ENCODE measurements around the gene PITPNB. TPM values are rescaled to one million over a fixed set of nuclear protein-coding genes. Genes with fewer than 3 reads are reported as not detected.

PITPNB gene
- total and polyA plus RNA-seq, 4 donors, result 50.7 to 162 (median 102) TPM

DNA sequence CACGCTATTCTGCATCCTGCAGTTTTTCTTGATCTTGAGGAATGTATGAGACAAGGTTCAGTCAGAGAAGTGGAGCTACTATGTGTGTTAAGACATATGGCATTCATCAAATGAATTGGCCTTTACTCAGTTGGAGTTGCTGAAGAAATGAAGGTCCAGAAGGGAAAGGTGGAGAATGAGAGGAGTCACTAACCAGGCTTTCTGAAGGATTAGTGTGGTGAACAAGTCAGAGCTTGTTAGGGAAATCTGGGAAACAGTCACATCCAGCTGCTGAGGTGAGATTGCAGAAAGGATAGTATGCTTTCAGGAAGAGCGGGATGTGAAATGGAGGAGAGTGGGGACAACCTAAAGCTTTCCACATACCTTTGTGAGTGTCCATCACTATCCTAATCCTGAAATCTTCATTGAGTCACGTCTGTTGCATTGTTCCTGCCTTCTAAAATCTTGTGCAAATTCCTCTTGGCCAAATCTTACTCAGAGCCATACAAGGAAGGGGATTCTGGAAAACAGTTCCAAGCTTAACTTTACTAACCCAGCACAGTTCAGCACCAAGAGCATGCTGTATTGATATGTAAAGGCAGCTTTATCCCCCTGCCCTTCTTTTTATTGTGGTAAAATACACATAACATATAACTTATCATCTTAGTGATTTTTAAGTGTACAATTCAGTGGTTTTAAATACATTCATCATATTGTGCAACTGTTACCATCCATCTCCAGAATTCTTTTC lies 11.4 kb upstream of the PITPNB start:
- H3K4me1 ChIP-seq (ENCODE audit: control insufficient read depth in 1 of 2, insufficient read depth in 2 of 2, low read length in 2 of 2), result no peaks in the 10 kb centered on the region
- 68 to 77% methylated on average over 3 of the region's 3 CpGs for WGBS, 2 donors
- intact Hi-C loops (cut with DNase I), result no loop called here
- no peaks in the 10 kb centered on the region for H3K9me3 ChIP-seq (ENCODE audit: control insufficient read depth, low read length)
- no peak overlapping the region for H3K27ac ChIP-seq (ENCODE audit: low read depth in 1 of 2, low read length in 2 of 2)
- no peak for ATAC-seq (ENCODE audit: low FRiP score)
- H3K27me3 ChIP-seq (ENCODE audit: control insufficient read depth in 1 of 2, insufficient read depth in 2 of 2, low read length in 1 of 2), result no peaks in the 10 kb centered on the region
- H3K4me3 ChIP-seq (ENCODE audit: low read length in 2 of 2), result no peak overlapping the region
- DNase-seq, result no peak
- no peaks in the 10 kb centered on the region for H3K36me3 ChIP-seq (ENCODE audit: control insufficient read depth in 1 of 2, insufficient read depth in 2 of 2, low read length in 1 of 2)

DNA sequence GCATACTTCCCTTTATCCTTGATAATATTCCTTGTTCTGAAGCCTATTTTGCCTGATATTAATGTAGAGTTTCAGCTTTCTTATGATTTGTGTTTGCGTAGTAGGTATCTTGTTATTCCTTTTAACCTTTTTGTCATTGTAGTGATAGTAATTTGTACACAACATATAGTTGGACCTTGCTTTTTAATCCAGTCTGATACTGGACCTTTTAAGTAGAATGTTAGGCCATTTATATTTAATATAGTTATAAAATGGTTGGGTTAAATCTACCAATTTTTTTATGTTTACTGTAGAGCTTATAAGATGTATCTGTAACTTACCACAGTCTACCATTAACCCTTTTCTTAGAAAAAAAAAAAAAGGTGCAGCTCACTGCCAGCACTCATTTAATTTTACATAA lies 8.6 kb upstream of the PITPNB start:
- intact Hi-C loops (cut with DNase I), result no loop called here
- Histone ChIP-seq H3K27me3 (ENCODE audit: control insufficient read depth in 1 of 2, insufficient read depth in 2 of 2, low read length in 1 of 2) (no peaks in the 10 kb centered on the region), H3K27ac (ENCODE audit: low read depth in 1 of 2, low read length in 2 of 2) (no peak overlapping the region), H3K9me3 (ENCODE audit: control insufficient read depth, low read length) (no peaks in the 10 kb centered on the region), H3K4me3 (ENCODE audit: low read length in 2 of 2) (no peak overlapping the region), H3K4me1 (ENCODE audit: control insufficient read depth in 1 of 2, insufficient read depth in 2 of 2, low read length in 2 of 2) (no peaks in the 10 kb centered on the region), H3K36me3 (ENCODE audit: control insufficient read depth in 1 of 2, insufficient read depth in 2 of 2, low read length in 1 of 2) (no peaks in the 10 kb centered on the region)
- 55 to 99% methylated on average over 1 of the region's 1 CpG for WGBS, 2 donors
- no peak for ATAC-seq (ENCODE audit: low FRiP score)
- DNase-seq, result no peak

DNA sequence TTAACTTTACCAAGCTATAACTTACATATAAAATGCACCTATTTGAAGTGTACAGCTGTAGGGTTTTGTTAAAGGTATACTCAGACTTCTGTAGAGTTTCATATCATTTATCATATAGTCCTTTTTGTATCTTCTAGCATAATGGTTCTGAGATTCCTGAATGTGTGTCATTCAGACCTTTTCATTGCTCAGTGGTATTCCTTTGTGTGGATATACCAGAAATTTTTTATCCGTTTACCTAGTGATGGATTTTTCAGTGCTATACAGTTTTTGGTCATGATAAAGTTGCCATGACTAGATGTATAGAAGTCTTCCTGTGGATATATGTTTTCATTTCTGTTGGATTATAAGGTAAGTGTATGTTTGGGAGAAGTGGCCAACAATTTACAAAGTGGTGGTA lies 6.3 kb upstream of the PITPNB start:
- Histone ChIP-seq H3K9me3 (ENCODE audit: control insufficient read depth, low read length) (no peaks in the 10 kb centered on the region), H3K27me3 (ENCODE audit: control insufficient read depth in 1 of 2, insufficient read depth in 2 of 2, low read length in 1 of 2) (no peaks in the 10 kb centered on the region), H3K4me3 (ENCODE audit: low read length in 2 of 2) (no peak overlapping the region), H3K27ac (ENCODE audit: low read depth in 1 of 2, low read length in 2 of 2) (no peak overlapping the region), H3K36me3 (ENCODE audit: control insufficient read depth in 1 of 2, insufficient read depth in 2 of 2, low read length in 1 of 2) (no peaks in the 10 kb centered on the region), H3K4me1 (ENCODE audit: control insufficient read depth in 1 of 2, insufficient read depth in 2 of 2, low read length in 2 of 2) (peaks cover 0 to 3% of the 10 kb centered on the region in 2 donors)
- DNase-seq (no peak), ATAC-seq (ENCODE audit: low FRiP score) (no peak)
- 95 to 97% methylated on average over 1 of the region's 1 CpG for WGBS, 2 donors
- intact Hi-C loops (cut with DNase I), result no loop called here

DNA sequence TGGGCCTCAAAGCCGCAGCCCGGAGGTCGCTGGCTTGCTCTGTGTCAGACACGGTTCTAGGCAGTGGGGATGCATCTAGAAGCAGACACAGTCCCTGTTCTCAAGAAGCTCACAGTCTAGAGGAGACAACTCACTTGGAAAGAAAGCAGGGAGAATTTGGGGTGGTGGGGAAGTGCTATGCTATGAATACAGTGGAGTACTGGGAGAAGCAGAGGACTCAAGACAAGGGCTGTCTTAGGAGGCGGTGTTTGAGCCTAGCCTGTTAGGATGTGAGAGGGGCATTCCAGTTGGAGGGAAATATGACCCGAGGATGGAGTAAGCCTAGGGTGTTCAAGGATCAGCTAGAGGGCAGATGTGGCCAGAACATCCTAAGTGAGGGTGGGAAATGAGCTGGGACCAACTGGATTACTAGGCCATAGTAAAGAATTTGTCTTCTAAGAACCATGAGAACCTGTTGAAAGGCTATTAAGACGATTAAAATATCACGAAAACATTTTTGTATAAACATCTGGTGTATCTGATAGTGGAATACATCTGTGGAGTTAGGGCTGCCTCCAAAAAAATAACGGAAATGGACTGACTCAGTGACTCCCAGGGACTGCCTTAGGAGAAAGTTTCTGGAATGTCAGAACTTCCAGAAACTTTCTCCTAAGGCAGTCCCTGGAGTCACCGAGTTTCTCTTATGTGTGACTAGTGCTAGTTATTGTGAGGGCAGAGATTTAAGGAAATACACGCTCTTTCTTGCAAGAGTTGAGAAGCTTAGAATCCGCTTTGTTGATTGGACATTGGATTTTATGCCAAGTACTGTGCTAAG lies 1.1 kb upstream of the PITPNB start:
- Histone ChIP-seq H3K27ac (ENCODE audit: low read depth in 1 of 2, low read length in 2 of 2) (peak overlapping the region; percentile 86 to 100), H3K4me3 (ENCODE audit: low read length in 2 of 2) (peak overlapping the region; percentile 32 to 65), H3K27me3 (ENCODE audit: control insufficient read depth in 1 of 2, insufficient read depth in 2 of 2, low read length in 1 of 2) (no peaks in the 10 kb centered on the region), H3K9me3 (ENCODE audit: control insufficient read depth, low read length) (no peaks in the 10 kb centered on the region), H3K4me1 (ENCODE audit: control insufficient read depth in 1 of 2, insufficient read depth in 2 of 2, low read length in 2 of 2) (peaks cover 2 to 3% of the 10 kb centered on the region in 2 donors), H3K36me3 (ENCODE audit: control insufficient read depth in 1 of 2, insufficient read depth in 2 of 2, low read length in 1 of 2) (no peaks in the 10 kb centered on the region)
- intact Hi-C loops (cut with DNase I), result loop anchor here (2.0 to 5.0 kb wide), 2 partner anchors 33 to 38 kb away; no protein-coding TSS in a partner anchor
- 5 to 7% methylated on average over 12 of the region's 12 CpGs for WGBS, 2 donors
- DNase-seq, result no peak
- ATAC-seq (ENCODE audit: low FRiP score), result peak; percentile 79

DNA sequence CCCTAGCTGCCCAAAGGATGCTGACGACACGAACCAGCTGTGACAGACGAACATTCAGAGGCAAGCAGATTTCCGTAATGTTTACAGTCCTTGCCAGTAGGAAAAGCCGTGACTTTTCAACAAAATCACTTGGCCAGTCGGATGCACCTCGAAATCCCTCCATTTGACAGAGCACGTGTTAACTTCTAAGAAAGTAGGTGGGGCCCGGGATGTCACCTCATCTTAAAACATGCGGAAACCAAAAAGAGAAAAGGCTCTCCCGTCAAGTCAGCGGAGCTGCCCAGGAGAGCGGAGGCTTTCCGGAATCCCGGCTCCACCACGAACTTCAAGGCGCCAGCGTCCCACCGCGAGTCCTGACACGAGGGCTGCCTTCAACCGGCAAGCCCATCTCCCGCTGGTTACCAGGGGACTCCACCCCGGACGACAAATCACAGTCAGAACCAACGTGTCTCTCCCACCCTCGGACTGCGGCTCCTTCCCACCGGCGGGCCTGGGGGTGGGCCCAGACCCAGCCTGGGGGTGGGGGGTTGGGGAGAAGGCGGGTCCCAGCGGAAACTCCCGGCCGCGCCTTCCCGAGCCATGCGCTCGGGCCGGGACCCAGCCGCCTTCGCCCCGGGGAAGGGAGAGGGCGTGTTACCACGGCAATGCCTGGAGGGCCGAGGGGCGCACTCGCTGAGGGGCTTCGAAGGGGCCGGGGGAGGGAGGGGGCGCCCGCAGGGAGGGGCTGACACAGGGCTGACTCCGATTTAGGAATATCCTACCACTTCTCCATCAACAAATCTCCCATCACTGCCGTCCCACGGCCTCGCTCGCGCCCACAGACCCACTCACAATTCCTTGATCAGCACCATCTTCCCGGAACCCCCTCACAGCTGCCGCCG lies 475 bp downstream of the PITPNB start:
- Histone ChIP-seq H3K4me3 (ENCODE audit: low read length in 2 of 2) (peak overlapping the region; percentile 28 to 74), H3K4me1 (ENCODE audit: control insufficient read depth in 1 of 2, insufficient read depth in 2 of 2, low read length in 2 of 2) (peaks cover 2 to 9% of the 10 kb centered on the region in 2 donors), H3K36me3 (ENCODE audit: control insufficient read depth in 1 of 2, insufficient read depth in 2 of 2, low read length in 1 of 2) (no peaks in the 10 kb centered on the region), H3K9me3 (ENCODE audit: control insufficient read depth, low read length) (no peaks in the 10 kb centered on the region), H3K27me3 (ENCODE audit: control insufficient read depth in 1 of 2, insufficient read depth in 2 of 2, low read length in 1 of 2) (no peaks in the 10 kb centered on the region), H3K27ac (ENCODE audit: low read depth in 1 of 2, low read length in 2 of 2) (peak overlapping the region in 1 of 2 donors; percentile 24)
- ATAC-seq (ENCODE audit: low FRiP score) (peak; percentile 80), DNase-seq (peak; percentile 64 to 84)
- WGBS, 2 donors, result 1% methylated on average over 44 to 60 of the region's 60 CpGs
- intact Hi-C loops (cut with DNase I), result loop anchor here (2.0 to 5.0 kb wide), 2 partner anchors 32 to 36 kb away; no protein-coding TSS in a partner anchor

DNA sequence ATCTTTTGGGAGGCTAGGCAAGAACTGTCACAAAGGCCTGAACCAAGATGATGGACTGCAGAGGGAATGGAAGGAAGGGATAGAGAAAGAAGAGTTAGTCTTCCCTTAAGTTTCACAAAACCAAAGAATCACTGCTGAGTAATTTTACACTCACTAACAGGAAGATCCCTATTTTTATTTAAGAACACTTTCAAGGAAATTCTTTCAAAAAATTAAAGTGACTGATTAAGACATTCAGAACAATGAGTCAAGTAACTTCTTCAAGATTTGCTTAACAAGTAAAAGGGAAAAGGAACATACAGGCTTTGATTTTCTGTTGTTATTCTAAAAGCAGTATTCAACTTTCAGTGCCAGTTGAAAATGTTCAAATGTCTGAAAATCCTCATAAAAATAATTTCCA lies 3.1 kb downstream of the PITPNB start:
- intact Hi-C loops (cut with DNase I), result loop anchor here in 1 of 2 donors (5.0 kb wide), 1 partner anchor 34 kb away; no protein-coding TSS in a partner anchor

DNA sequence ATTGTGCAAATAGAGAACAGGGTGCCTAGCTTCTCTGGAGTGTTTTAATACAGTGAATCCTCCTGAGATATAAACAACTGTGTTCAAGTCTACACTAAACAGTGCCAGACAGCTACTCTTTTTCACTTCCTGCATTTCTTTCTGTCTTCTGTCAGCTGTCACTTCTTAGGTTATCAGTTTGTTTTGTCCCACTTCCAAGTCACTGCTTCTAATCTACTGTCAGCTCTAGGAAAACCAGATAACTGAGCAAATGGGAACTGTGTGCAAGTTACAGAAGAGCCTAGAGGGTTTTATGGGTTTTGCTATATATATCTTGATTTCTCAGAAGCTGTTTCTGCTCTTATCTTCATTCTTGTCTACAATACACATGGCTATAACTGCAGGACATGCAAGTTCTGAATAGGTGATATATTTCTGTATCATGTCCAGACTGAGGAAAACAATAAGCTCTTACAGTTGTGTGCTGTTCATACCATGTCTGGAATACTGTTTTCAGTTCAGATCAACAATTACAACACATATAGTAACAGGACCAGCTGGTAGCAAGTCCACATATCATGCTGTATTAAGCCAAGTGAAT lies 5.8 kb downstream of the PITPNB start:
- H3K36me3 ChIP-seq (ENCODE audit: control insufficient read depth in 1 of 2, insufficient read depth in 2 of 2, low read length in 1 of 2), result no peaks in the 10 kb centered on the region
- peak overlapping the region in 1 of 2 donors; percentile 10 for H3K4me3 ChIP-seq (ENCODE audit: low read length in 2 of 2)
- DNase-seq (no peak), ATAC-seq (ENCODE audit: low FRiP score) (no peak)
- peaks cover 5 to 13% of the 10 kb centered on the region in 2 donors for H3K4me1 ChIP-seq (ENCODE audit: control insufficient read depth in 1 of 2, insufficient read depth in 2 of 2, low read length in 2 of 2)
- H3K27me3 ChIP-seq (ENCODE audit: control insufficient read depth in 1 of 2, insufficient read depth in 2 of 2, low read length in 1 of 2), result no peaks in the 10 kb centered on the region
- H3K27ac ChIP-seq (ENCODE audit: low read depth in 1 of 2, low read length in 2 of 2), result peak overlapping the region in 1 of 2 donors; percentile 29
- H3K9me3 ChIP-seq (ENCODE audit: control insufficient read depth, low read length), result no peaks in the 10 kb centered on the region
- intact Hi-C loops (cut with DNase I), result no loop called here

More for the DNA sequence above, 3.1 kb downstream of the PITPNB start:
- Histone ChIP-seq H3K36me3 (ENCODE audit: control insufficient read depth in 1 of 2, insufficient read depth in 2 of 2, low read length in 1 of 2) (no peaks in the 10 kb centered on the region), H3K9me3 (ENCODE audit: control insufficient read depth, low read length) (no peaks in the 10 kb centered on the region), H3K4me3 (ENCODE audit: low read length in 2 of 2) (no peak overlapping the region), H3K4me1 (ENCODE audit: control insufficient read depth in 1 of 2, insufficient read depth in 2 of 2, low read length in 2 of 2) (peaks cover 5 to 13% of the 10 kb centered on the region in 2 donors), H3K27ac (ENCODE audit: low read depth in 1 of 2, low read length in 2 of 2) (no peak overlapping the region), H3K27me3 (ENCODE audit: control insufficient read depth in 1 of 2, insufficient read depth in 2 of 2, low read length in 1 of 2) (no peaks in the 10 kb centered on the region)
- no peak for ATAC-seq (ENCODE audit: low FRiP score)
- no peak for DNase-seq

DNA sequence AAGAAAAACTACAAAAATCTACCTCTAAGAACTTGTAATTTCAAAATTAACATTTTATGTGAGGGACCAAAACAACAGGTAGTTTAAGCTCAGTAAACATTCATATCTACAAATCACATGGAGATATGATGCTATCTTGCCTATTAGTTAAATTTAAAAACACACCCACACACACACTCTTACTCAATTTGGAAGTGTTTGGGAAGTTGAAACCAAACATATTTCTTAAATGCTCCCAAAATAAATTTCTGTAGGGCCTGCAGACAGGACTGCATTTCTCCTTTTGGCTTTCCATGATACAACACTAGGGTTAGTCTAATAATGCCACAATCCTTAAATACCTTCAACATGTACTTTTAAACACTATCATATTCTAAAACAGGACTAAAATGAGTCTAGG lies 7.0 kb downstream of the PITPNB start:
- peaks cover 7 to 15% of the 10 kb centered on the region in 2 donors for H3K4me1 ChIP-seq (ENCODE audit: control insufficient read depth in 1 of 2, insufficient read depth in 2 of 2, low read length in 2 of 2)
- no peaks in the 10 kb centered on the region for H3K36me3 ChIP-seq (ENCODE audit: control insufficient read depth in 1 of 2, insufficient read depth in 2 of 2, low read length in 1 of 2)
- no peak for DNase-seq
- no peaks in the 10 kb centered on the region for H3K9me3 ChIP-seq (ENCODE audit: control insufficient read depth, low read length)
- no peak for ATAC-seq (ENCODE audit: low FRiP score)
- H3K4me3 ChIP-seq (ENCODE audit: low read length in 2 of 2), result no peak overlapping the region
- intact Hi-C loops (cut with DNase I), result no loop called here
- no peak overlapping the region for H3K27ac ChIP-seq (ENCODE audit: low read depth in 1 of 2, low read length in 2 of 2)
- H3K27me3 ChIP-seq (ENCODE audit: control insufficient read depth in 1 of 2, insufficient read depth in 2 of 2, low read length in 1 of 2), result no peaks in the 10 kb centered on the region
